Measurements from ENCODE around the gene KLC4. TPM values are rescaled to one million over a fixed set of nuclear protein-coding genes. Genes with fewer than 3 reads are reported as not detected.

KLC4 gene
- total and polyA plus RNA-seq, 2 experiments from 2014 or later, result 38.4 to 57.2 TPM

DNA sequence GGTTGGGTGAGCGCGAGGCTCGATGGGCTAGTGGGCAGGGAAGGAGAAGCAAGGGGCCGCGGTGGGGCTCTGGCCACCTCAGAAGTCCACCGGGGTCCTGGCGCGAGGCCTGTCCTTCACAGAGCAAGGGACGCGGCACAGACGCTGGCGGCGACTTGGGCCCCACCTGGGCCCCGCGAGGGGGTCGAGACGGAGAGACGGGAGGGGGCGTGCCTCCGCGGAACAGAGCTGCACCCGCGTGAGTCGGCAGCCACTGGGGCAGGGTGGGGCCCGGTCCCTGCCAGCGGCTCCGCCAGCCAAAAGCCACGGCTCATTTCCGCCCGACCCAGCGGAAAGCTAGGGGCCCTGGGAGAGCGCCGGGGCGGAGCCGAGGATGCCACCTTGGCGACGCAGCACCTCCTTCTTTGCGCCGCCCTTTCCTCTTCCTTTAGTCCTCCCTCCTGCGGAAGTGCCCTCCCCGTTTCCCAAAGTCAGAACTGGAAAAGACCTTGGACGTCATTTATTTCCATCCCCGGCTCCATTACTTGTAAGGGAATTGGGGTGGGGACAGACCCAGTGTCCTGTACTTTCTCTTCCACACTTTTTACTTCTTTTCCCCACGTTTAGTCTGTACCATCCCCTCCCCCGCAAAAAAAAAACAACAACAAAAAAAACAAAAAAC, 5.8 kb upstream of the KLC4 start, which contains the start of gene CUL7:
TSS of gene CUL7 (minus strand) at position 307 of the 661 bp plus-strand sequence. CDS start 1,063 bp downstream, outside the sequence.
- DNase-seq (ENCODE audit: low read depth in 1 of 2, low spot score in 1 of 2), result peak; percentile 96 to 98
- Histone ChIP-seq H3K27me3 (no peaks in the 10 kb centered on the region), H3K9me3 (ENCODE audit: low read depth) (no peaks in the 10 kb centered on the region), H3K27ac (peak within 1 kb of the TSS; percentile 90), H3K4me3 (peak within 1 kb of the TSS; percentile 50), H3K36me3 (peaks cover 18% of the 10 kb centered on the region), H3K4me1 (ENCODE audit: low read depth) (peaks cover 16% of the 10 kb centered on the region)
- TF ChIP-seq, protein P1, sequence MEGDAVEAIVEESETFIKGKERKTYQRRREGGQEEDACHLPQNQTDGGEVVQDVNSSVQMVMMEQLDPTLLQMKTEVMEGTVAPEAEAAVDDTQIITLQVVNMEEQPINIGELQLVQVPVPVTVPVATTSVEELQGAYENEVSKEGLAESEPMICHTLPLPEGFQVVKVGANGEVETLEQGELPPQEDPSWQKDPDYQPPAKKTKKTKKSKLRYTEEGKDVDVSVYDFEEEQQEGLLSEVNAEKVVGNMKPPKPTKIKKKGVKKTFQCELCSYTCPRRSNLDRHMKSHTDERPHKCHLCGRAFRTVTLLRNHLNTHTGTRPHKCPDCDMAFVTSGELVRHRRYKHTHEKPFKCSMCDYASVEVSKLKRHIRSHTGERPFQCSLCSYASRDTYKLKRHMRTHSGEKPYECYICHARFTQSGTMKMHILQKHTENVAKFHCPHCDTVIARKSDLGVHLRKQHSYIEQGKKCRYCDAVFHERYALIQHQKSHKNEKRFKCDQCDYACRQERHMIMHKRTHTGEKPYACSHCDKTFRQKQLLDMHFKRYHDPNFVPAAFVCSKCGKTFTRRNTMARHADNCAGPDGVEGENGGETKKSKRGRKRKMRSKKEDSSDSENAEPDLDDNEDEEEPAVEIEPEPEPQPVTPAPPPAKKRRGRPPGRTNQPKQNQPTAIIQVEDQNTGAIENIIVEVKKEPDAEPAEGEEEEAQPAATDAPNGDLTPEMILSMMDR (IDR thresholded peaks at IDR 0.05; ENCODE audit: low read depth, low read length), result no peak

DNA sequence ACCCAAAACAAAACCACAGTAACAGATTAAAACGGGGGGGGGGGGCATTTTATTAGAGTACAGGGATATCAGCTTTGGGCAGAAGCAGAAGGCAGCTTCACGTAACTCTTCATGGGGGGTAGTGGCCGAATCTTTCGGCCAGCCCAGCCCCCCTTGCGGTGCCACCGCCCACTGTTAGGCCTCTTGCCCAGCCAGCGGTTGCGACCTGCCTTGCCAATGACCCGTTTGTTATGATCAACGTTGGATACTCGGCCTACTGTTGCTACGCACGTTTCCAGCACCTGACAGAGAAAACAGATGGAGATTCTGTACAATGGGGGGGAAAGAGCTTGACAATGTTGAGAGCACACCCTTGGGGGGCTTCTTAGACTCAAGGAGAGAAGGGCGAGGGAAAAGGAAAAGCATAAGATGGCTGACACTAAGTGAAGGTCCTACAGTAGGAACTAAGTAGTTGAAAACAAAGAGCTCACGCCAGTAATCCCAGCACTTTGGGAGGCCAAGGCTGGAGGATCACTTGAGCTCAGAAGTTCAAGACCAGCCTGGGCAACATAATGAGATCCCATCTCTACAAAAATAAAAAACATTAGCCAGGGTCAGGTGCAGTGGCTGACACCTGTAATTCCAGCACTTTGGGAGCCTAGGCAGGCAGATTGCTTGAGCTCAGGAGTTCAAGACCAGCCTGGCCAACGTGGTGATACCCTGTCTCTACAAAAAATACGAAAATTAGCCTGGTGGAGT, 5.1 kb upstream of the KLC4 start:
- peak overlapping the region; percentile 50 for H3K4me3 ChIP-seq
- no peak for DNase-seq (ENCODE audit: low read depth in 1 of 2, low spot score in 1 of 2)
- peaks cover 12% of the 10 kb centered on the region for H3K36me3 ChIP-seq
- peak overlapping the region; percentile 90 for H3K27ac ChIP-seq
- peaks cover 16% of the 10 kb centered on the region for H3K4me1 ChIP-seq (ENCODE audit: low read depth)
- TF ChIP-seq, protein P1 (IDR thresholded peaks at IDR 0.05; ENCODE audit: low read depth, low read length), result no peak
- H3K9me3 ChIP-seq (ENCODE audit: low read depth), result no peaks in the 10 kb centered on the region
- no peaks in the 10 kb centered on the region for H3K27me3 ChIP-seq

DNA sequence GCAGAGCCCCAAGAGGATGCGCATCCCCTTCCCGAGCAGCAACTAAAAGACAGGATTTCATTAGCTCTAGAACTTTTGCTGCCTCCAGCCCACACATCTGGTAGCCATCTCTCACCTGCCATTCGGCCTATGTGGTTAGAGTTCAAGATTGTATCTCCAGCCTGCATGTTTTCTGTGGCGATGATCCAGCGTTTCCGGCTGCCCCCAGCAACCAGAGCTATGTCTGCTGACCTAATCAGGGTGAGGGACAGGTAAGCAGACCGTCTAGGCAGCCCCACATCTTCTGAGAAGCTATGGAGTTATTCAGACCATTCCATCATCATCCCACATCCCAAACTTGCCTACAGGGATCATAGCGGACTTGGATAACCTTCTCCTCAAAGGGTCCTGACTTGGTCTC, 3.5 kb upstream of the KLC4 start:
- H3K9me3 ChIP-seq (ENCODE audit: low read depth), result no peaks in the 10 kb centered on the region
- H3K27ac ChIP-seq, result no peak overlapping the region
- no peak overlapping the region for H3K4me3 ChIP-seq
- peaks cover 20% of the 10 kb centered on the region for H3K4me1 ChIP-seq (ENCODE audit: low read depth)
- TF ChIP-seq, protein P1 (IDR thresholded peaks at IDR 0.05; ENCODE audit: low read depth, low read length), result no peak
- no peaks in the 10 kb centered on the region for H3K27me3 ChIP-seq
- no peak for DNase-seq (ENCODE audit: low read depth in 1 of 2, low spot score in 1 of 2)
- peaks cover 4% of the 10 kb centered on the region for H3K36me3 ChIP-seq

DNA sequence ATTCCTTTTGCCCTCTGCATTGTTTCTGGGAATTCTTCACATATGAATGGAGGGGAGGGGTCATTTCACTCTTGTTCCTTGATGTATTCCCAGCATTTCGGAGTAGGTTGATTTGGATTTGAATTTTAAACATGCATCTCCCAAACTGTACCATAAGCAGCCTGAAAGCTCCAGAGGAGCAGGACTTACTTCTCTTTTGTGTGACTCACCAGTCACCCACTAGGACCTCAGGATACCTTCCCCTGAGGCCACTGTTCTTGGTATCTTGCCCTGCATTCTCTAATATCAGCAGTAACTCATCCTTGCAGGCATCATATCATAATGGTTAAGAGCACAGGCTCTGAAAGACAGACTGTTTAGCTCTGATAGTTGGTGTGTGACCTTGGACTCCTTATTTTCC, 900 bp upstream of the KLC4 start:
- peak overlapping the region; percentile 82 for H3K27ac ChIP-seq
- no peak for DNase-seq (ENCODE audit: low read depth in 1 of 2, low spot score in 1 of 2)
- peak overlapping the region; percentile 81 for H3K4me3 ChIP-seq
- no peaks in the 10 kb centered on the region for H3K27me3 ChIP-seq
- peaks cover 13% of the 10 kb centered on the region for H3K36me3 ChIP-seq
- no peaks in the 10 kb centered on the region for H3K9me3 ChIP-seq (ENCODE audit: low read depth)
- TF ChIP-seq, protein P1 (IDR thresholded peaks at IDR 0.05; ENCODE audit: low read depth, low read length), result no peak
- peaks cover 9% of the 10 kb centered on the region for H3K4me1 ChIP-seq (ENCODE audit: low read depth)

DNA sequence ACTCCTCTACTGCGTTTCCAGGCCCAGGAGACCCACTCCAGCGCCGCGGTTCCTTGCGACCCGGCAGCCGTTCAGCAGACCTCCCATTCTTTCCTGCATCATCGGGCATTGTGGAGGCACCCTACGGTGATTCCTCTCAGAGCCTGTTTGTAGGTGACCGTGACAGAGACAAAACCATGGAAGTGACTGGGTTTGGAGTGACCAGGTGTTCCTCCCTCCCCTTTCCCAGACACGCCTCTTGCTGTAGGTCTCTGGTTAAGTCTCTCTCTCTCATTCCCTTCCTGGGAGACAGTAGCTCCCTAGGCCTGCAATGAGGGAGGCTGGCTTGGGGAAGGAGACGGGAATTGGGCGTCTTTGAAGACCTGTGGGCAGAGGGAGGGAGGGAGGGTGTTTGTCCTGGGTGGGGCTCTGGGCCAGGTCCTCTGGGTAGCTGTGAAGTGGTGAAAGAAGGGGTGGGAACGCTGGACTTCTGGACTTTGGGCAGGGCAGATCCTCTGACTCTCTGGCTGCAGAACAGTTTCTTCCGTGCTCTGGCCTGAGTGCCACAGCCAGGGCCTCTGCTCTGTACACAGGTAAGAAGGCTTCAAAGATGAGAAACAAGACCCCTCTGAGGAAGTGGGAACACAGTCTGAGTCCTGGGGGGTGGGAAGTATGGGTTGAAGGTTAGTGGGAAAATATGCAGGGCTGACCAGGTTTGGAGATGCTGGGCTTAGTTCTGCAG, 763 bp downstream of the KLC4 start:
- DNase-seq (ENCODE audit: low read depth in 1 of 2, low spot score in 1 of 2), result peak; percentile 9 to 33
- H3K27me3 ChIP-seq, result no peaks in the 10 kb centered on the region
- H3K4me3 ChIP-seq, result peak overlapping the region; percentile 81
- peak overlapping the region; percentile 91 for H3K27ac ChIP-seq
- no peaks in the 10 kb centered on the region for H3K9me3 ChIP-seq (ENCODE audit: low read depth)
- H3K36me3 ChIP-seq, result peaks cover 16% of the 10 kb centered on the region
- TF ChIP-seq, protein P1 (IDR thresholded peaks at IDR 0.05; ENCODE audit: low read depth, low read length), result no peak
- H3K4me1 ChIP-seq (ENCODE audit: low read depth), result peaks cover 9% of the 10 kb centered on the region
